A673 (cell line): ENCODE data around the gene C3orf20.

Source experiments
- CTCF ChIP-seq: fragments of 300-800, 200-600 bp; sonication (generic); conservative IDR thresholded peaks from 2 replicates; pipeline ENCODE4 v1.5.1; 2017; ENCODE audit warnings: low read depth, mild to moderate bottlenecking, antibody characterized with exemption, low read length, moderate library complexity, mixed read lengths
- EZH2 ChIP-seq: fragments of 200-600 bp; sonication (generic); IDR thresholded peaks from 2 replicates; pipeline ENCODE4 v1.6.1; 2017; ENCODE audit warnings: borderline replicate concordance, low read depth, mild to moderate bottlenecking, mixed read lengths, antibody characterized with exemption, low read length; ENCODE audit not compliant: poor library complexity, severe bottlenecking

- TF ChIP-seq CTCF, result no peak
- no peak for TF ChIP-seq EZH2
Measured at GRCh38 chr3:14717307-14717706, 42.4 kb downstream of the C3orf20 start.
